ENCODE data around the gene DCLRE1B. TPM values are rescaled to one million over a fixed set of nuclear protein-coding genes. Genes with fewer than 3 reads are reported as not detected.
A peak's percentile ranks its signal among the peaks of the same experiment; 100 is the strongest.

The DCLRE1B gene
- 6.4 TPM for total RNA-seq

- DNase-seq: peak; percentile 98
These were observed at the start of gene DCLRE1B, which contains the start of gene AP4B1 for GRCh38 chr1:113904674-113905434. TSS of gene DCLRE1B (plus strand) at chr1:113905326. CDS start at chr1:113905587, 261 bp downstream. TSS of gene AP4B1 (minus strand) at chr1:113904799. CDS start at chr1:113904717, 82 bp downstream.

GRCh38 chr1:113855630-113856400 lies 49.3 kb upstream of the DCLRE1B start:
- DNase-seq: no peak

DNA sequence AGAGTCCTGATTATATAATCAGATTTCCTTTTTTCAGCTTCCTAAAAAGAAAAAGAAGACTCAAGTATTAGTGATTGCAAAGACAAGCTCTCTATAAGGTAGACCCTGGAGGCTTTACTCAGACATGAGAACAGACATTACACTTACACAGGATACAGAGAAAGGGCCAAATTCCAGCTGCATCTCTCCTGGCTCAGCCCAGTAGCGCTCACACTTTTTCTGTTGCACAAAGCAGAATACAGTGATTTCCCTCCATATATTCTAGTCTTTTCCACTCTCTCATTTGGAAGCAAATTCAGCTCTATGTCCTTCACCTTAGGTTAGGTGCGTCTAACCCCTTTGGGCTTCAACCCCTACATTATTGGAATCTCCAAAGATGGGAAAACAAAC lies 48.7 kb upstream of the DCLRE1B start:
- DNase-seq: no peak

GRCh38 chr1:113857776-113858175 lies 47.4 kb upstream of the DCLRE1B start:
- no peak for DNase-seq

- DNase-seq: no peak
These were observed 46.7 kb upstream of the DCLRE1B start for GRCh38 chr1:113858418-113858817.

DNA sequence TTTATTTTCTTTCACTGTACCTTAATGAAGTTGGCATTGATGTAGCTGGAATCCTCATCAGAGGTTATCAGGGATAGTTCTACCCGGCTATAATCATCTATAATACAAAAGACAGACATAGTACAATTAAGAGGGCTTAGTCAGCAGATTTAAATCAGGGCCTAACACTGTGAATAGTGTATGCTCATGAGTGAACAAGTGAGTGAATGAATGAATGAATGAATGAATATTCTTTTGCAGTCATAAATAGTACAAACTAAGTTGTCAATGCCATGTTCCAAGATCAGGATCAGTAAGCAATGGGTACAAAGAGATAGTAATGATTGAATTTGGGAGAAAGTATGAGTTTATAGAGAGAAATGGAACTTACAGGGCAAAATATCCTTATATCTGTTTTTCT lies 46.1 kb upstream of the DCLRE1B start:
- no peak for DNase-seq

DNA sequence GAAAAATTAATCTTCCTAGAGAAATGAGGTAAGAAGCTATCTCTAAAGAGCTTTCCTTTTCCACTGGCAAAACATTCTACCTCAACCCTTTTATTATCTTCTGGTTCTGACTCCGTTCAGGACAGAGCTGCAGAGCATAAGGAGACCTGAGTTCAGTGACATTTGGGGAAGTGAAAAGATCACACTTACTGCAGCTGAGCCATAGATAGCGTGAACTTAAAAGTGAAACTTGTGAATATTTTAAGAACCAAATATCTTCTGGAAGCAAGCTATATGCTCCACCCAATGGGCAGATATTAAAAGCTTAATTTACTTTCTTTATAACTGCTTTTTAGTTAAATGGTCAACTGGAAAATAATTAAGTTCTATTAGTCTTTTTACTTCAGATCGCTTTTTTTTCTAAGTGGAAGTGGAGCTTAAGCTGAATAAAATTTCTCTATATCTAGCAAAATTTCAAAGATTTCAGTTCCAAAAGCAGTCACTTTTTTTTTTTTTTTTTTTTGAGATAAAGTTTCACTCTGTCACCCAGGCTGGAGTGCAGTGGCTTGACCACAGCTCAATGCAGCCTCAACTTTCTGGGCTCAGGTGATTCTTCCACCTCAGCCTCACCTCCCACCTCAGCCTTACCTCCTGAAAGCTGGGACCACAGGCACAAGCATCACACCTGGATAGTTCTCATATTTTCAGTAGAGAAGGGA lies 45.5 kb upstream of the DCLRE1B start:
- no peak for DNase-seq

- DNase-seq: no peak
These were observed 44.2 kb upstream of the DCLRE1B start for GRCh38 chr1:113860891-113861290.

DNA sequence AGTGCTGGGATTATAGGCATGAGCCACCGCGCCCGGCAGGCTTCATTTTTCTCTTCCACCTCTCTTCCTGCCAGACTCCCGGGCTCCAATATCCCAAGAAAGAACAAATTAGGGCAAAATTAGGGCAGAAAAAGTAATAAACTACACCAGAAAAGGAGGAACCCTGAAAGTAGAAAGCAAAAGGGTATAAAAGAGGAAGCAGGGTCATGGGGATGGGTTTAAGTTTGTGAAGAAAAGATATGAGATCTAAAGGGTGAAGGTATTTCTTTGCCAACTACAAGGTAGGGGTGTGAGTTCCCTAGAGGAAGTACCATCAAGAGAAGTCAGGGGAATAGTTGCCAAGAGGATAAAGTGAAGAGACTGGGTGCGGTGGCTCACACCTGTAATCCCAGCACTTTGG lies 43.5 kb upstream of the DCLRE1B start:
- DNase-seq: no peak

GRCh38 chr1:113868387-113869083 lies 36.6 kb upstream of the DCLRE1B start:
- DNase-seq: no peak

DNA sequence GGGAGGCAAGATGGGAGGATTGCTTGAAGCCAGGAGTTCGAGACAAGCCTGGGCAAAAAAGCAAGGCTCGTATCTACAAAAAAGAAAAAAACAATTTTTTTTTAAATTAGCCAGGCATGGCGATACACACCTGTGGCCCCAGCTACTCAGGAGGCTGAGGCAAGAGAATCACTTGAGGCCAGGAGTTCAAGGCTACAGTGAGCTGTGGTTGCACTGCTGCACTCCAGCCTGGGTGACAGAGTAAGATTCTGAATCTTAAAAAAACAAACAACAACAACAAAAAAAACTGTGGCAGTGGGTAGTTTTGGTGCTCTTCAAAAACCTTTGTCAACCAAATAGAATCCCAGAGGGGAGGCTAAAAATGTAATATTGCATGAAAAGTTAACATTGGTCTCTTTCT lies 34.3 kb upstream of the DCLRE1B start:
- DNase-seq: no peak

DNA sequence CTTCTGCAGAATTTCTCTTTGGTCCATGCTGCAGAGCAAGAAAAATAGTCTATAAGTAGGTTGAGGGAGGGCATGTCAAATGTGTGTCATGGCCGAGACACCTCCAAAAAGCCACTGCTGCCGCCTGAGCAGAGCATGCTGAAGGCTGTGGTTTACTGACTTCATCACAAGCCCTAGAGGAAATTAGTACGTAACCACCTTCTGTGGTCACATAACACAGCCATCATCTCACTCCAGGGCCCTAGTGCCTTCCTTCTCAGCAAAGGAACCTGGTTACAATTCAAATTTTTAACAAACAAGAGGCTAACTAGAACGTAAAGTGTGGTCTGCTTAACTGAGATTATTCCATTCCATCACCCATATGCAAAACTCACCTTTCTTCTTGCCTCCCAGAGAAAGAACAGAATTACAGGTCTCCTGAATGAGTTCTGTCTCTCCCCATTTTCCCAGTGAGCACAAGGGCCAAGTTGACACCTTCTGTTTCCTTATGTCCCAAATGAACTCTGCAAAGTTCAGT lies 33.5 kb upstream of the DCLRE1B start, which contains the start of gene PTPN22:
Gene PTPN22 (minus strand): TSS at position 116 of the 517 bp plus-strand sequence.
- DNase-seq: no peak

DNA sequence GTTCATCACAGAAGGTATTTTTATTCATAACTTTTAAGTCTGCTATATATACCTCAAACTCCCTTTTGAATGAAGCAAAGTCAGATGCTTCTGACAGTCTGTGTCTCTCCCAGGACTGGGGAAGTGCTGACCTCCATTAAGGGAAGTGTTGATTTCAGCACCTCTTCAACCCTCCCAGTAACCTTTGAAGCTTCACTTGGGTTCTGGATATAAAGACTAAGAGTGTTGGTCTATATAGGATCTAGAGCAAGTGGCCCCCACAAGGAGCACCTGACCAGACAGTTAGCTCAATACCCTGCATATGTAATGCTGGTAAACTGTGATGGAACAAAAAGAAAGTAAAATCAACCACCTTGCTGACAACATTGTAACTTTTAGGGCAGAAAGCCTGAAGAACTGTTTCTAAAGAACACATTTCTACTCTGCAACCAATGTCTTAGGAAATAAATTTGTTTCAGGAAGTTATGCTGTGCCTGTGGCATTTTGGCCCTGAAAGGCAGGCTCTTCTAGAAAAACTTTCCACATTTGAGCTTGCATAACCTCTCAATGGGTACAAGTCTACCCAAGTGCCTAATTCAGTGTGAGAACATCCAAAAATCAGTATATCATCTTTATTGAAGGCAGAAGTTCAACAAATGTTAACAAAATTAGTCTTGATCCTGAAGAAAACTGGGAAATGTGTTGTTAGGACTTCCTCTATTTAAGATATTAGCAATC lies 32.7 kb upstream of the DCLRE1B start:
- no peak for DNase-seq

GRCh38 chr1:113874012-113874879 lies 30.9 kb upstream of the DCLRE1B start:
- no peak for DNase-seq

- DNase-seq: no peak
These were observed 29.4 kb upstream of the DCLRE1B start for GRCh38 chr1:113875714-113876113.

- no peak for DNase-seq
These were observed 28.9 kb upstream of the DCLRE1B start for GRCh38 chr1:113876176-113876575.

- DNase-seq: no peak
These were observed 25.4 kb upstream of the DCLRE1B start for GRCh38 chr1:113879739-113880038.

DNA sequence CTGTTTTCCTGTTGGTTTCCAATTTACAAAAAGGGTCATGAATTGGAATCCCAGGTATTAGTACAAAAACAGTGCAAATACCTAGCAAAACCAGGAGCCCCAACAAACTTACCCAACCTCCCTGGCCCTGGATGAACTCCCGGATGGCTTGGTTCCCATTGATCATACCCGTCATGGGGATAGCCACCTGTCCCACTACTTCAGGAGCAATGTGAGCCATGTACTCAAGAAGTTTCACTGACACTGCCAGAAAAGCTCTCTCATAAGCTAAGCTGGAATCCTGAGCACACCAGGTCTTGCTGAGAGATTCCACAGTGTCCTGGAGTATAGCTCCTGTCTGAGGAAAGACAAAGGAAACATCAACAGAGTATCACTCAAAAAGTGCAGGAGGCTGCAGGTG lies 23.5 kb upstream of the DCLRE1B start:
- no peak for DNase-seq

DNA sequence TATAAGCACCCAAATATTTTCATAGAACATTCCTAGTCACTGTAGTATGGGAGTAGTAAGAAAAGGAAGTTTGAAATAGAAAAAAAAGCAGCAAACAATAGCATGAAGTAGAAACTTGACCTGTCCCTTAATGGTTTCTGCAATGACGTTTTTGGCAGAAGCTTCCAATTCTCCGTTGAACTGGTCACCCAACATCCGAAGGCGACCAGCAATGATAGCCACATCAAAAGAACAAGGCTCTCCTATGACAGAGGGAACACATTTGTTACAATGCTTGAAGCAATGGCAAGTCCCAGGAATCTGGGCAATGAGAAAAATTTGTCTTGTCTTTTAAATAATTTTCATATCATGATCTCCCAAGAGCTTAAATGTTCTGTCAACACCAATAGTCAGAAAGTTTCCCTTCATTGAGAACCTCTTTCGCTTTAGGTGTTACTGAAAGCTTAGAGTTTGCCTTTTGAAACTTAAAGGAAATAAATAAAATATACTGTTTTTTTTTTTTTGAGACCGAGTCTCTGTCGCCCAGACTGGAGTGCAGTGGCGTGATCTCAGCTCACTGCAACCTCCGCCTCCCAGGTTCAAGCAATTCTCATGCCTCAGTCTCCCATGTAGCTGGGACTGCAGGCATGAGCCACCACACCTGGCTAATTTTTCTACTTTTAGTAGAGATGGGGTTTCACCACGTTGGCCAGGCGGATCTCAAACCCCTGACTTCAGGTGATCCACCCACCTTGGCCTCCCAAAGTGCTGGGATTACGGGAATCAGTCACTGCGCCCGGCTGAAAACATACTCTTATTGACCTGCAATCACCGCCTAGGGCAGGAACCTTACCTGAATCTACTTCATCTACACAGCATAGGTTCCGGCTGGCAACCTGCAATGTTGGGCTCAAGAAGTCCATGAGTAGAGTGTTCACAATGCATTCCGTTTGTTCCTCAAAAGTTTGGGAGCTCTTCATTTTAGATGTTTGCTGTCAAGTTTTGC lies 18.4 kb upstream of the DCLRE1B start:
- no peak for DNase-seq
